HCT116 (cell line): Measurements from ENCODE around the gene PARD6G. TPM values are rescaled to one million over a fixed set of nuclear protein-coding genes. Genes with fewer than 3 reads are reported as not detected.

ENCODE experiments used
- ATAC-seq: fragments of 200-7000 bp; cut with Tn5 transposase; 2 replicates; pipeline ENCODE4 v1.9.1; 2020; ENCODE audit warnings: mild to moderate bottlenecking, moderate library complexity
- BruUV-seq: library from RNA; stranded (reverse); fragments of 400-500 nt; replicated peaks from 2 replicates; lab custom pipeline; 2021; lab: Mats Ljungman, UMichigan
- CTCF ChIA-PET: fragments of 300-600 bp; sonication (Branson Sonifier 250); formaldehyde crosslinking; loops from one replicate; lab custom pipeline; 2021; ENCODE audit warnings: antibody characterized with exemption; lab: Charles Lee
- POLR2A ChIA-PET: fragments of 300-600, 350-600 bp; sonication (Branson Sonifier 250); formaldehyde crosslinking; loops from one replicate; lab custom pipeline; 2021; ENCODE audit warnings: antibody characterized with exemption; lab: Charles Lee
- RAD21 ChIA-PET, 2 experiments: fragments of 300-600 bp; sonication (Branson Sonifier 250); formaldehyde crosslinking; loops; one replicate each; lab custom pipeline; 2023; ENCODE audit warnings: low total read pairs in 2 of 2; ENCODE audit not compliant: uncharacterized antibody in 2 of 2, unreplicated experiment in 2 of 2, low non-redundant PET in 1 of 2; lab: Charles Lee
- DNase-seq: peaks from one replicate; pipeline ENCODE4 v3.0.0-alpha.2; 2010; ENCODE audit warnings: low read depth, low spot score
- H2AFZ ChIP-seq: fragments of 200-600 bp; shearing (Covaris generic), sonication (generic); 2 replicates; pipeline ENCODE4 v1.6.1; 2017; ENCODE audit warnings: low read depth, mixed run types, mixed read lengths, antibody characterized with exemption, low read length; ENCODE audit not compliant: poor library complexity, severe bottlenecking
- H3K27ac ChIP-seq: 2 replicates; pipeline ENCODE4 v1.5.1; 2012; ENCODE audit warnings: low read depth, low read length
- H3K27me3 ChIP-seq: fragments of 200-600 bp; sonication (generic); 2 replicates; pipeline ENCODE4 v1.6.1; 2016; ENCODE audit warnings: mixed run types, low read length, mixed read lengths; ENCODE audit not compliant: insufficient read depth
- H3K36me3 ChIP-seq, 2 experiments: fragments of 200-500 bp in 1 of 2; fragments of 200-600 bp in 1 of 2; sonication (Bioruptor generic) in 1 of 2; sonication (generic) in 1 of 2; 2 replicates each; pipeline versions ENCODE4 v1.5.1 to v1.6.1; 2014 to 2016; ENCODE audit warnings: low read length in 2 of 2, inconsistent platforms in 1 of 2, mixed read lengths in 1 of 2, mixed run types in 1 of 2; ENCODE audit not compliant: insufficient read depth in 2 of 2, control insufficient read depth in 1 of 2
- H3K4me1 ChIP-seq, 2 experiments: fragments of 200-600 bp in 1 of 2; sonication (generic) in 1 of 2; 2 replicates each; pipeline versions ENCODE4 v1.5.1 to v1.6.1; 2012 to 2017; ENCODE audit warnings: low read length in 2 of 2, inconsistent platforms in 1 of 2, mild to moderate bottlenecking in 1 of 2, mixed read lengths in 1 of 2, mixed run types in 1 of 2, moderate library complexity in 1 of 2; ENCODE audit not compliant: insufficient read depth in 2 of 2, control insufficient read depth in 1 of 2
- H3K4me2 ChIP-seq: fragments of 200-600 bp; sonication (generic); 2 replicates; pipeline ENCODE4 v1.6.1; 2017; ENCODE audit warnings: mixed run types, low read length, mixed read lengths
- H3K4me3 ChIP-seq, 2 experiments: fragments of 200-600 bp in 1 of 2; sonication (generic) in 1 of 2; replicated peaks in 1 of 2; 2 replicates each; pipeline ENCODE4 v1.5.1; 2011 to 2016; ENCODE audit warnings: low read length in 2 of 2, control low read depth in 1 of 2, low read depth in 1 of 2, mild to moderate bottlenecking in 1 of 2, mixed read lengths in 1 of 2, mixed run types in 1 of 2
- H3K79me2 ChIP-seq: fragments of 200-600 bp; sonication (generic); 2 replicates; pipeline ENCODE4 v1.6.1; 2017; ENCODE audit warnings: mild to moderate bottlenecking, mixed run types, low read length, moderate library complexity, mixed read lengths; ENCODE audit not compliant: insufficient read depth
- H3K9ac ChIP-seq: fragments of 200-600 bp; sonication (generic); 2 replicates; pipeline ENCODE4 v1.6.1; 2016; ENCODE audit warnings: low read length, mixed read lengths
- H3K9me2 ChIP-seq: fragments of 200-600 bp; sonication (generic), shearing (Covaris generic); 2 replicates; pipeline ENCODE4 v1.6.1; 2017; ENCODE audit warnings: mixed run types, mild to moderate bottlenecking, moderate library complexity; ENCODE audit not compliant: insufficient read depth
- H3K9me3 ChIP-seq, 2 experiments: fragments of 200-500 bp in 1 of 2; fragments of 200-600 bp in 1 of 2; sonication (Bioruptor generic) in 1 of 2; sonication (generic) in 1 of 2; 2 replicates each; pipeline ENCODE4 v1.6.1; 2014 to 2017; ENCODE audit warnings: low read length in 2 of 2, mixed read lengths in 2 of 2, inconsistent platforms in 1 of 2, low read depth in 1 of 2, mild to moderate bottlenecking in 1 of 2, mixed run types in 1 of 2, moderate library complexity in 1 of 2; ENCODE audit not compliant: control insufficient read depth in 1 of 2, insufficient read depth in 1 of 2
- H4K20me1 ChIP-seq: fragments of 200-600 bp; sonication (generic), shearing (Covaris generic); 2 replicates; pipeline ENCODE4 v1.6.1; 2017; ENCODE audit warnings: mixed run types, mild to moderate bottlenecking, moderate library complexity; ENCODE audit not compliant: insufficient read depth
- CBX3 ChIP-seq: IDR thresholded peaks from 2 replicates; pipeline ENCODE4 v1.6.1; 2012; ENCODE audit warnings: low read depth
- EGR1 ChIP-seq: IDR thresholded peaks from 2 replicates; pipeline ENCODE4 v1.6.1; 2012; ENCODE audit warnings: low read depth
- ELF1 ChIP-seq: IDR thresholded peaks from 2 replicates; pipeline ENCODE4 v1.6.1; 2012; ENCODE audit warnings: low read depth, borderline replicate concordance
- EZH2phosphoT487 ChIP-seq: fragments of 200-600 bp; IDR thresholded peaks from 2 replicates; pipeline ENCODE4 v1.6.1; 2018; ENCODE audit warnings: antibody characterized with exemption, borderline replicate concordance
- FOSL1 ChIP-seq: IDR thresholded peaks from 2 replicates; pipeline ENCODE4 v1.6.1; 2012; ENCODE audit warnings: low read depth
- POLR2A ChIP-seq: IDR thresholded peaks from 2 replicates; pipeline ENCODE4 v1.7.0; 2011; ENCODE audit warnings: borderline replicate concordance; ENCODE audit not compliant: insufficient read depth, insufficient read length; ENCODE audit errors: extremely low read depth
- POLR2AphosphoS5 ChIP-seq: IDR thresholded peaks from 2 replicates; pipeline ENCODE4 v1.6.1; 2011; ENCODE audit warnings: mild to moderate bottlenecking, low read depth, low read length, moderate library complexity
- SIN3A ChIP-seq: IDR thresholded peaks from 2 replicates; pipeline ENCODE4 v1.6.1; 2012; ENCODE audit warnings: low read depth
- SRF ChIP-seq: IDR thresholded peaks from 2 replicates; pipeline ENCODE4 v1.6.1; 2012; ENCODE audit warnings: low read depth
- TCF7L2 ChIP-seq: IDR thresholded peaks from 2 replicates; pipeline ENCODE4 v1.7.0; 2011; ENCODE audit warnings: borderline replicate concordance, inconsistent platforms; ENCODE audit not compliant: insufficient read depth, insufficient read length; ENCODE audit errors: extremely low read depth
- intact Hi-C: fragments of 100-400 bp; cut with micrococcal nuclease; formaldehyde crosslinking; loops from 2 replicates; pipeline ENCODE4 v1.10.0; 2022
- total RNA-seq: library from RNA; stranded (reverse); gene quantifications from one replicate; pipeline ENCODE4 v1.2.1, GENCODE V29; 2021; ENCODE audit not compliant: unreplicated experiment
- TF ChIP-seq, protein P1 (sequence below), 3 experiments: fragments of 200-600 bp in 1 of 3; sonication (generic) in 1 of 3; IDR thresholded peaks in 2 of 3; conservative IDR thresholded peaks in 1 of 3; 2 replicates each; pipeline ENCODE4 v1.5.1; 2012 to 2017; ENCODE audit warnings: low read depth in 2 of 3, low read length in 2 of 3, antibody characterized with exemption in 1 of 3, borderline replicate concordance in 1 of 3, control low read depth in 1 of 3, mild to moderate bottlenecking in 1 of 3, mixed read lengths in 1 of 3, mixed run types in 1 of 3, moderate library complexity in 1 of 3; ENCODE audit not compliant: insufficient read depth in 1 of 3
- TF ChIP-seq, protein P2 (sequence below): IDR thresholded peaks from 2 replicates; pipeline ENCODE4 v1.6.1; 2012
- TF ChIP-seq, protein P3 (sequence below): IDR thresholded peaks from 2 replicates; pipeline ENCODE4 v1.6.1; 2012; ENCODE audit warnings: low read depth
- TF ChIP-seq, protein P4 (sequence below): IDR thresholded peaks from 2 replicates; pipeline ENCODE4 v1.6.1; 2012
- TF ChIP-seq, protein P5 (sequence below): IDR thresholded peaks from 2 replicates; pipeline ENCODE4 v1.6.1; 2011; ENCODE audit warnings: mild to moderate bottlenecking, low read length, moderate library complexity; ENCODE audit not compliant: insufficient replicate concordance; ENCODE audit errors: extremely low read depth

Gene PARD6G
- total RNA-seq, 1 experiment from 2014 or later = 12.8 TPM

DNA sequence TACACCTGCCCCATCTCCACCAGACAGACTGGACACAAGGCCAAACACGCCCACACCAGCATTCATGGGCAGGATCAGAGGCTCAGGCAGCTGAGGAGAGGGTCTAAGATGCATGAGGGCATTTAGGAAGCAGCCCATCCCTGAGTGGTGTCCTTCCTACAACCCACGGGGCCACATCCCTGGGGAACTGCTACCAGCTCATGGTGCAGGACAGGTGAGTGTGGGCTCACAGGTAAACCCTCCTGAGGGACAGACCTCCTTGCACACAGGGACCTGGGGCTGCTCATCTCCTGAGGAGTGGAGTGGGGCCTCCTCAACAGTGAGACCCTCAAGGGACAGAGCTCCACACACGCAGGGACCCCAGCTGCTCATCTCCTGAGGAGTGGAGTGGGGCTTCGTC lies 14.6 kb downstream of the PARD6G start (continued):
- TF ChIP-seq, protein P1, sequence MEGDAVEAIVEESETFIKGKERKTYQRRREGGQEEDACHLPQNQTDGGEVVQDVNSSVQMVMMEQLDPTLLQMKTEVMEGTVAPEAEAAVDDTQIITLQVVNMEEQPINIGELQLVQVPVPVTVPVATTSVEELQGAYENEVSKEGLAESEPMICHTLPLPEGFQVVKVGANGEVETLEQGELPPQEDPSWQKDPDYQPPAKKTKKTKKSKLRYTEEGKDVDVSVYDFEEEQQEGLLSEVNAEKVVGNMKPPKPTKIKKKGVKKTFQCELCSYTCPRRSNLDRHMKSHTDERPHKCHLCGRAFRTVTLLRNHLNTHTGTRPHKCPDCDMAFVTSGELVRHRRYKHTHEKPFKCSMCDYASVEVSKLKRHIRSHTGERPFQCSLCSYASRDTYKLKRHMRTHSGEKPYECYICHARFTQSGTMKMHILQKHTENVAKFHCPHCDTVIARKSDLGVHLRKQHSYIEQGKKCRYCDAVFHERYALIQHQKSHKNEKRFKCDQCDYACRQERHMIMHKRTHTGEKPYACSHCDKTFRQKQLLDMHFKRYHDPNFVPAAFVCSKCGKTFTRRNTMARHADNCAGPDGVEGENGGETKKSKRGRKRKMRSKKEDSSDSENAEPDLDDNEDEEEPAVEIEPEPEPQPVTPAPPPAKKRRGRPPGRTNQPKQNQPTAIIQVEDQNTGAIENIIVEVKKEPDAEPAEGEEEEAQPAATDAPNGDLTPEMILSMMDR (IDR thresholded peaks at IDR 0.05 in 2 of 3, conservative IDR thresholded peaks at IDR 0.05 in 1 of 3; ENCODE audit: borderline replicate concordance in 1 of 3, insufficient read depth in 1 of 3, low read depth in 2 of 3, low read length in 2 of 3) = no peak
- no peak for TF ChIP-seq FOSL1
- TF ChIP-seq TCF7L2 = no peak
- TF ChIP-seq, protein P2, sequence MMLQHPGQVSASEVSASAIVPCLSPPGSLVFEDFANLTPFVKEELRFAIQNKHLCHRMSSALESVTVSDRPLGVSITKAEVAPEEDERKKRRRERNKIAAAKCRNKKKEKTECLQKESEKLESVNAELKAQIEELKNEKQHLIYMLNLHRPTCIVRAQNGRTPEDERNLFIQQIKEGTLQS = no peak
- TF ChIP-seq, protein P3, sequence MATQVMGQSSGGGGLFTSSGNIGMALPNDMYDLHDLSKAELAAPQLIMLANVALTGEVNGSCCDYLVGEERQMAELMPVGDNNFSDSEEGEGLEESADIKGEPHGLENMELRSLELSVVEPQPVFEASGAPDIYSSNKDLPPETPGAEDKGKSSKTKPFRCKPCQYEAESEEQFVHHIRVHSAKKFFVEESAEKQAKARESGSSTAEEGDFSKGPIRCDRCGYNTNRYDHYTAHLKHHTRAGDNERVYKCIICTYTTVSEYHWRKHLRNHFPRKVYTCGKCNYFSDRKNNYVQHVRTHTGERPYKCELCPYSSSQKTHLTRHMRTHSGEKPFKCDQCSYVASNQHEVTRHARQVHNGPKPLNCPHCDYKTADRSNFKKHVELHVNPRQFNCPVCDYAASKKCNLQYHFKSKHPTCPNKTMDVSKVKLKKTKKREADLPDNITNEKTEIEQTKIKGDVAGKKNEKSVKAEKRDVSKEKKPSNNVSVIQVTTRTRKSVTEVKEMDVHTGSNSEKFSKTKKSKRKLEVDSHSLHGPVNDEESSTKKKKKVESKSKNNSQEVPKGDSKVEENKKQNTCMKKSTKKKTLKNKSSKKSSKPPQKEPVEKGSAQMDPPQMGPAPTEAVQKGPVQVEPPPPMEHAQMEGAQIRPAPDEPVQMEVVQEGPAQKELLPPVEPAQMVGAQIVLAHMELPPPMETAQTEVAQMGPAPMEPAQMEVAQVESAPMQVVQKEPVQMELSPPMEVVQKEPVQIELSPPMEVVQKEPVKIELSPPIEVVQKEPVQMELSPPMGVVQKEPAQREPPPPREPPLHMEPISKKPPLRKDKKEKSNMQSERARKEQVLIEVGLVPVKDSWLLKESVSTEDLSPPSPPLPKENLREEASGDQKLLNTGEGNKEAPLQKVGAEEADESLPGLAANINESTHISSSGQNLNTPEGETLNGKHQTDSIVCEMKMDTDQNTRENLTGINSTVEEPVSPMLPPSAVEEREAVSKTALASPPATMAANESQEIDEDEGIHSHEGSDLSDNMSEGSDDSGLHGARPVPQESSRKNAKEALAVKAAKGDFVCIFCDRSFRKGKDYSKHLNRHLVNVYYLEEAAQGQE = no peak
- no peak for TF ChIP-seq CBX3
- TF ChIP-seq SRF = no peak
- TF ChIP-seq, protein P4, sequence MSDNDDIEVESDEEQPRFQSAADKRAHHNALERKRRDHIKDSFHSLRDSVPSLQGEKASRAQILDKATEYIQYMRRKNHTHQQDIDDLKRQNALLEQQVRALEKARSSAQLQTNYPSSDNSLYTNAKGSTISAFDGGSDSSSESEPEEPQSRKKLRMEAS = no peak

DNA sequence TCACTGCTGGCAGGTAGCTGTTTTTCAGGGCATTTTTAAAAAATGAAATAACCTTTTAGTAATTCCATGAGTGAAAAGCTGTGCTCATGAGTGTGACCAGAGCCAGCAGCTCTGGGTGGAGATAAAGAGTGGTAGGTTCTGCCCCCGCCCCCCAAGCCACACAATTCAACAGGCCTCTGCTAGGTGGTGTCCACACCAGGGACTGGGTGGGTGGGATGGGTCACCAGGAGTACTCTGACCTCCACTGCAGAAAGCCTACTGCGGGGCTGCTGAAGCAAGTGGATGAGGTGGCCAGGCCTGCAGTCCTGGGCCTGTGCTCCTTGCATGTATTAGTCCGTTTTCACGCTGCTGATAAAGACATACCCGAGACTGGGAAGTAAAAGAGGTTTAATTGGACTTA lies 15.3 kb downstream of the PARD6G start:
- Histone ChIP-seq H3K9ac (no peak overlapping the region), H3K4me1 (no peaks in the 10 kb centered on the region), H3K36me3 (no peaks in the 10 kb centered on the region), H3K27me3 (no peaks in the 10 kb centered on the region), H3K79me2 (no peaks in the 10 kb centered on the region), H3K9me2 (no peaks in the 10 kb centered on the region), H3K27ac (no peak overlapping the region), H2AFZ (no peak overlapping the region), H3K4me2 (no peak overlapping the region), H3K9me3 (no peaks in the 10 kb centered on the region), H3K4me3 (no peak overlapping the region), H4K20me1 (no peaks in the 10 kb centered on the region)
- ATAC-seq (no peak), DNase-seq (no peak)
- intact Hi-C loops = no loop called here
- no TSS peak for BruUV-seq
- ChIA-PET POLR2A (no interaction called here), CTCF (no interaction called here), RAD21 (no interaction called here)
- no peak for TF ChIP-seq POLR2A
- TF ChIP-seq EZH2phosphoT487 = no peak
- TF ChIP-seq, protein P5, sequence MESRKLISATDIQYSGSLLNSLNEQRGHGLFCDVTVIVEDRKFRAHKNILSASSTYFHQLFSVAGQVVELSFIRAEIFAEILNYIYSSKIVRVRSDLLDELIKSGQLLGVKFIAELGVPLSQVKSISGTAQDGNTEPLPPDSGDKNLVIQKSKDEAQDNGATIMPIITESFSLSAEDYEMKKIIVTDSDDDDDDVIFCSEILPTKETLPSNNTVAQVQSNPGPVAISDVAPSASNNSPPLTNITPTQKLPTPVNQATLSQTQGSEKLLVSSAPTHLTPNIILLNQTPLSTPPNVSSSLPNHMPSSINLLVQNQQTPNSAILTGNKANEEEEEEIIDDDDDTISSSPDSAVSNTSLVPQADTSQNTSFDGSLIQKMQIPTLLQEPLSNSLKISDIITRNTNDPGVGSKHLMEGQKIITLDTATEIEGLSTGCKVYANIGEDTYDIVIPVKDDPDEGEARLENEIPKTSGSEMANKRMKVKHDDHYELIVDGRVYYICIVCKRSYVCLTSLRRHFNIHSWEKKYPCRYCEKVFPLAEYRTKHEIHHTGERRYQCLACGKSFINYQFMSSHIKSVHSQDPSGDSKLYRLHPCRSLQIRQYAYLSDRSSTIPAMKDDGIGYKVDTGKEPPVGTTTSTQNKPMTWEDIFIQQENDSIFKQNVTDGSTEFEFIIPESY = no peak
- TF ChIP-seq, protein P2 = no peak
- TF ChIP-seq POLR2AphosphoS5 = no peak
- TF ChIP-seq CBX3 = no peak
- TF ChIP-seq TCF7L2 = no peak
- no peak for TF ChIP-seq EGR1
- TF ChIP-seq ELF1 = no peak
- no peak for TF ChIP-seq SIN3A
